Choroid plexus epithelial cell (primary cell): ENCODE data around the gene ALG9.
"Not testable (repeated sequence)": the region's sequence is repeated elsewhere in the genome, so short reads cannot be mapped to it uniquely, and the experiment has no call there.

Source experiments
- DNase-seq: peaks from one replicate; pipeline ENCODE4 v3.0.0-alpha.2; 2010; ENCODE audit warnings: low read depth
- H3K4me3 ChIP-seq: 2 replicates; pipeline ENCODE4 v1.5.1; 2011; ENCODE audit warnings: low read depth, mild to moderate bottlenecking, control low read depth, low read length, moderate library complexity
- CTCF ChIP-seq: conservative IDR thresholded peaks from 2 replicates; pipeline ENCODE4 v1.5.1; 2011; ENCODE audit warnings: low read depth, mild to moderate bottlenecking, control low read depth, inconsistent platforms, low read length, moderate library complexity

The ALG9 gene

GRCh38 chr11:111778047-111778558 lies 93.3 kb downstream of the ALG9 start:
- no peak for DNase-seq
- no peak for TF ChIP-seq CTCF
- H3K4me3 ChIP-seq: no peak overlapping the region

GRCh38 chr11:111777094-111778046 lies 94.0 kb downstream of the ALG9 start:
- peak; percentile 83 for TF ChIP-seq CTCF
- peak; percentile 93 for DNase-seq
- H3K4me3 ChIP-seq: no peak overlapping the region

- no peak overlapping the region for H3K4me3 ChIP-seq
- DNase-seq: no peak
- TF ChIP-seq CTCF: no peak
These were observed 94.8 kb downstream of the ALG9 start for GRCh38 chr11:111776398-111777093.

- no peak for TF ChIP-seq CTCF
- H3K4me3 ChIP-seq: no peak overlapping the region
- DNase-seq: peak; percentile 50
These were observed 96.2 kb downstream of the ALG9 start for GRCh38 chr11:111774955-111775710.

GRCh38 chr11:111772535-111772934 lies 98.8 kb downstream of the ALG9 start:
- no peak for TF ChIP-seq CTCF
- no peak overlapping the region for H3K4me3 ChIP-seq
- DNase-seq: no peak

- DNase-seq, H3K4me3 ChIP-seq: not testable (repeated sequence)
These were observed 100.2 kb downstream of the ALG9 start for GRCh38 chr11:111771205-111771604.
